A673 (cell line): ENCODE measurements around the gene SLC12A7. TPM values are rescaled to one million over a fixed set of nuclear protein-coding genes. Genes with fewer than 3 reads are reported as not detected.

ENCODE experiments used
- BruUV-seq: library from RNA; stranded (reverse); fragments of 400-500 nt; replicated peaks from 2 replicates; lab custom pipeline; 2021; lab: Mats Ljungman, UMichigan
- CTCF ChIA-PET: fragments of 300-600 bp; sonication (Branson Sonifier 250); formaldehyde crosslinking; loops from one replicate; lab custom pipeline; 2022; ENCODE audit warnings: antibody characterized with exemption; lab: Charles Lee
- POLR2A ChIA-PET: fragments of 300-600 bp; sonication (Branson Sonifier 250); formaldehyde crosslinking; loops from one replicate; lab custom pipeline; 2022; ENCODE audit warnings: antibody characterized with exemption; ENCODE audit not compliant: low non-redundant PET; lab: Charles Lee
- DNase-seq: peaks from one replicate; pipeline ENCODE4 v3.0.0-alpha.2; 2015; ENCODE audit warnings: low spot score
- H3K27ac ChIP-seq: fragments of 200-600 bp; sonication (generic); 2 replicates; pipeline ENCODE4 v1.5.1; 2016; ENCODE audit warnings: mixed run types, low read depth, mild to moderate bottlenecking, mixed read lengths, antibody characterized with exemption, low read length; ENCODE audit not compliant: poor library complexity, severe bottlenecking
- H3K27me3 ChIP-seq: fragments of 200-600 bp; sonication (generic); replicated peaks from 2 replicates; pipeline ENCODE4 v1.6.1; 2017; ENCODE audit warnings: mixed run types, low read depth, mild to moderate bottlenecking, mixed read lengths, antibody characterized with exemption, low read length; ENCODE audit not compliant: insufficient read depth, poor library complexity
- H3K36me3 ChIP-seq: fragments of 200-600 bp; sonication (generic); 2 replicates; pipeline ENCODE4 v1.6.1; 2016; ENCODE audit warnings: mixed run types, mild to moderate bottlenecking, mixed read lengths, antibody characterized with exemption, low read length; ENCODE audit not compliant: insufficient read depth, poor library complexity, severe bottlenecking
- H3K4me1 ChIP-seq: fragments of 200-600 bp; sonication (generic); 2 replicates; pipeline ENCODE4 v1.6.1; 2017; ENCODE audit warnings: mixed run types, mild to moderate bottlenecking, mixed read lengths, antibody characterized with exemption, low read length; ENCODE audit not compliant: insufficient read depth, poor library complexity, severe bottlenecking
- H3K4me3 ChIP-seq: fragments of 200-600 bp; sonication (generic); 2 replicates; pipeline ENCODE4 v1.5.1; 2016; ENCODE audit warnings: low read depth, mixed run types, mild to moderate bottlenecking, mixed read lengths, low read length; ENCODE audit not compliant: poor library complexity, severe bottlenecking
- H3K9me3 ChIP-seq: fragments of 200-600 bp; sonication (generic); 2 replicates; pipeline ENCODE4 v1.6.1; 2016; ENCODE audit warnings: mixed run types, low read depth, mild to moderate bottlenecking, mixed read lengths, antibody characterized with exemption, low read length; ENCODE audit not compliant: poor library complexity, severe bottlenecking
- CTCF ChIP-seq: fragments of 300-800, 200-600 bp; sonication (generic); conservative IDR thresholded peaks from 2 replicates; pipeline ENCODE4 v1.5.1; 2017; ENCODE audit warnings: low read depth, mild to moderate bottlenecking, antibody characterized with exemption, low read length, moderate library complexity, mixed read lengths
- EZH2 ChIP-seq: fragments of 200-600 bp; sonication (generic); IDR thresholded peaks from 2 replicates; pipeline ENCODE4 v1.6.1; 2017; ENCODE audit warnings: borderline replicate concordance, low read depth, mild to moderate bottlenecking, mixed read lengths, antibody characterized with exemption, low read length; ENCODE audit not compliant: poor library complexity, severe bottlenecking
- intact Hi-C: fragments of 100-400 bp; cut with micrococcal nuclease; formaldehyde crosslinking; loops from one replicate; pipeline ENCODE4 v1.10.0; 2022; ENCODE audit not compliant: unreplicated experiment
- total RNA-seq: library from RNA; stranded (reverse); gene quantifications from 2 replicates; pipeline ENCODE4 v1.2.3, GENCODE V29; 2021

SLC12A7 gene
- total RNA-seq, 1 experiment from 2014 or later = 45.2 TPM

- Histone ChIP-seq H3K4me3 (no peak overlapping the region), H3K27ac (no peak overlapping the region), H3K4me1 (no peaks in the 10 kb centered on the region), H3K36me3 (no peaks in the 10 kb centered on the region), H3K9me3 (no peaks in the 10 kb centered on the region), H3K27me3 (peaks cover 19% of the 10 kb centered on the region)
- ChIA-PET POLR2A (no interaction called here), CTCF (no interaction called here)
- intact Hi-C loops = no loop called here
- BruUV-seq = no TSS peak
- no peak for DNase-seq
- TF ChIP-seq EZH2 = no peak
- TF ChIP-seq CTCF = no peak
Observed at GRCh38 chr5:1156754-1157460, 45.0 kb upstream of the SLC12A7 start.

- no peak for DNase-seq
- intact Hi-C loops = no loop called here
- no peak overlapping the region for H3K27ac ChIP-seq
- POLR2A ChIA-PET = no interaction called here
- H3K27me3 ChIP-seq = peaks cover 19% of the 10 kb centered on the region
- no peak overlapping the region for H3K4me3 ChIP-seq
- no peaks in the 10 kb centered on the region for H3K9me3 ChIP-seq
- H3K4me1 ChIP-seq = no peaks in the 10 kb centered on the region
- BruUV-seq = no TSS peak
- CTCF ChIA-PET = no interaction called here
- no peaks in the 10 kb centered on the region for H3K36me3 ChIP-seq
- TF ChIP-seq EZH2 = peak; percentile 32
- TF ChIP-seq CTCF = no peak
Observed at GRCh38 chr5:1156033-1156753, 44.3 kb upstream of the SLC12A7 start.

- no peaks in the 10 kb centered on the region for H3K4me1 ChIP-seq
- DNase-seq = no peak
- intact Hi-C loops = no loop called here
- TF ChIP-seq CTCF (no peak), EZH2 (no peak)
- ChIA-PET POLR2A (no interaction called here), CTCF (no interaction called here)
- BruUV-seq = no TSS peak
- H3K36me3 ChIP-seq = no peaks in the 10 kb centered on the region
- H3K4me3 ChIP-seq = peak overlapping the region; percentile 10
- H3K9me3 ChIP-seq = no peaks in the 10 kb centered on the region
- no peak overlapping the region for H3K27ac ChIP-seq
- H3K27me3 ChIP-seq = peaks cover 19% of the 10 kb centered on the region
Observed at GRCh38 chr5:1155191-1156032, 43.5 kb upstream of the SLC12A7 start.
